PC-9 (cell line): ENCODE measurements around the gene CYGB. TPM values are rescaled to one million over a fixed set of nuclear protein-coding genes. Genes with fewer than 3 reads are reported as not detected.
A peak's percentile ranks its signal among the peaks of the same experiment; 100 is the strongest.
"Not testable (repeated sequence)": the region's sequence is repeated elsewhere in the genome, so short reads cannot be mapped to it uniquely, and the experiment has no call there.

Source experiments
- BruUV-seq: library from RNA; stranded (reverse); fragments of 400-500 nt; replicated peaks from 2 replicates; lab custom pipeline; 2021; lab: Mats Ljungman, UMichigan
- CTCF ChIA-PET: fragments of 300-600 bp; sonication (Branson Sonifier 250); formaldehyde crosslinking; loops from one replicate; lab custom pipeline; 2022; ENCODE audit warnings: antibody characterized with exemption; lab: Charles Lee
- POLR2A ChIA-PET: fragments of 300-600 bp; sonication (Branson Sonifier 250); formaldehyde crosslinking; loops from one replicate; lab custom pipeline; 2022; ENCODE audit warnings: antibody characterized with exemption; ENCODE audit not compliant: unreplicated experiment; lab: Charles Lee
- DNase-seq, 2 experiments: peaks; one replicate each; pipeline versions ENCODE4 v3.0.0 to v3.0.0-alpha.2; 2015 to 2022; ENCODE audit warnings: mixed read lengths in 1 of 2
- H2AFZ ChIP-seq: fragments of 200-600 bp; sonication (generic); 2 replicates; pipeline ENCODE4 v1.8.1; 2017; ENCODE audit warnings: antibody characterized with exemption
- H3F3A ChIP-seq: fragments of 200-600 bp; sonication (generic); 2 replicates; pipeline ENCODE4 v1.8.1; 2017; ENCODE audit warnings: antibody characterized with exemption, mild to moderate bottlenecking, low read depth; ENCODE audit not compliant: insufficient read depth
- H3K27ac ChIP-seq: fragments of 200-600 bp; sonication (generic); 2 replicates; pipeline ENCODE4 v1.6.1; 2016; ENCODE audit warnings: mixed run types
- H3K27me3 ChIP-seq: fragments of 200-600 bp; sonication (generic); 2 replicates; pipeline ENCODE4 v1.6.1; 2016; ENCODE audit warnings: low read depth, mixed run types; ENCODE audit not compliant: insufficient read depth
- H3K36me3 ChIP-seq: fragments of 200-600 bp; sonication (generic); 2 replicates; pipeline ENCODE4 v1.6.1; 2016; ENCODE audit warnings: low read depth, mixed run types
- H3K4me1 ChIP-seq: fragments of 200-600 bp; sonication (generic); replicated peaks from 2 replicates; pipeline ENCODE4 v1.6.1; 2016; ENCODE audit warnings: mixed run types; ENCODE audit not compliant: insufficient read depth
- H3K4me2 ChIP-seq: fragments of 200-600 bp; sonication (generic); 2 replicates; pipeline ENCODE4 v1.6.1; 2017; ENCODE audit warnings: mixed run types
- H3K4me3 ChIP-seq: fragments of 200-600 bp; sonication (generic); 2 replicates; pipeline ENCODE4 v1.6.1; 2016; ENCODE audit warnings: mixed run types
- H3K79me2 ChIP-seq: fragments of 200-600 bp; sonication (generic); 2 replicates; pipeline ENCODE4 v1.6.1; 2017; ENCODE audit warnings: low read depth, mixed run types
- H3K9me2 ChIP-seq: fragments of 200-600 bp; sonication (generic); 2 replicates; pipeline ENCODE4 v1.8.1; 2017; ENCODE audit warnings: mild to moderate bottlenecking; ENCODE audit not compliant: insufficient read depth
- H3K9me3 ChIP-seq: fragments of 200-600 bp; sonication (generic); 2 replicates; pipeline ENCODE4 v1.8.1; 2016; ENCODE audit warnings: low read depth; ENCODE audit not compliant: insufficient read depth
- H4K20me1 ChIP-seq: fragments of 200-600 bp; sonication (generic); 2 replicates; pipeline ENCODE4 v1.8.1; 2017; ENCODE audit not compliant: insufficient read depth
- CTCF ChIP-seq: fragments of 200-600 bp; sonication (generic); conservative IDR thresholded peaks from 2 replicates; pipeline ENCODE4 v1.6.1; 2017; ENCODE audit warnings: mixed run types, antibody characterized with exemption, mild to moderate bottlenecking, moderate library complexity
- EZH2 ChIP-seq: fragments of 200-600 bp; sonication (generic); IDR thresholded peaks from 2 replicates; pipeline ENCODE4 v1.8.0; 2017; ENCODE audit warnings: antibody characterized with exemption, low read depth
- intact Hi-C: fragments of 100-400 bp; cut with micrococcal nuclease; formaldehyde crosslinking; loops from one replicate; pipeline ENCODE4 v1.10.0; 2022; ENCODE audit not compliant: unreplicated experiment
- total RNA-seq: library from RNA; stranded (reverse); gene quantifications from 2 replicates; pipeline ENCODE4 v1.2.3, GENCODE V29; 2021

The CYGB gene
- total RNA-seq, 1 experiment from 2014 or later = 1.1 TPM

- H3K27ac ChIP-seq = no peak overlapping the region
- H3K4me1 ChIP-seq = peaks cover 9% of the 10 kb centered on the region
- H3K4me3 ChIP-seq = no peak overlapping the region
- no TSS peak for BruUV-seq
- no peaks in the 10 kb centered on the region for H3K9me3 ChIP-seq
- ChIA-PET POLR2A (no interaction called here), CTCF (interaction anchor here (0.7 to 1.6 kb wide), 2 partner anchors 61 to 99 kb away, joined by 6 to 8 read pairs; no protein-coding TSS in a partner anchor)
- H3K79me2 ChIP-seq = no peaks in the 10 kb centered on the region
- no peaks in the 10 kb centered on the region for H3K27me3 ChIP-seq
- no peaks in the 10 kb centered on the region for H3K36me3 ChIP-seq
- no peaks in the 10 kb centered on the region for H4K20me1 ChIP-seq
- H3K9me2 ChIP-seq = no peaks in the 10 kb centered on the region
- no peak overlapping the region for H3K4me2 ChIP-seq
- intact Hi-C loops = loop anchor here (5.0 kb wide), 1 partner anchor 147 kb away; no protein-coding TSS in a partner anchor
- H2AFZ ChIP-seq = no peak overlapping the region
- DNase-seq = no peak
- H3F3A ChIP-seq = no peaks in the 10 kb centered on the region
- TF ChIP-seq CTCF = no peak
- TF ChIP-seq EZH2 = no peak
Observed at GRCh38 chr17:76524598-76525512, 12.7 kb downstream of the CYGB start.

- Histone ChIP-seq H3K36me3 (no peaks in the 10 kb centered on the region), H3K27me3 (no peaks in the 10 kb centered on the region), H3K4me1 (no peaks in the 10 kb centered on the region; the same call in 1 of the 2 replicates), H3K79me2 (no peaks in the 10 kb centered on the region), H3K27ac (no peak overlapping the region), H3K9me3 (no peaks in the 10 kb centered on the region), H3F3A (no peaks in the 10 kb centered on the region), H4K20me1 (no peaks in the 10 kb centered on the region), H2AFZ (peak overlapping the region; percentile 55; the same call in 1 of the 2 replicates), H3K4me3 (no peak overlapping the region), H3K9me2 (no peaks in the 10 kb centered on the region), H3K4me2 (peak overlapping the region; percentile 51)
- no TSS peak for BruUV-seq
- ChIA-PET POLR2A (interaction anchor here (0.5 to 0.7 kb wide), 4 partner anchors 22 to 261 kb away, joined by 3 to 5 read pairs (median 3); no protein-coding TSS in a partner anchor), CTCF (interaction anchor here (0.7 to 1.7 kb wide), 7 partner anchors 22 to 158 kb away, joined by 3 to 11 read pairs (median 5); no protein-coding TSS in a partner anchor)
- peak; percentile 95 for TF ChIP-seq CTCF
- TF ChIP-seq EZH2 = no peak
- intact Hi-C loops = loop anchor here (1.0 to 2.0 kb wide), 5 partner anchors 24 to 191 kb away; no protein-coding TSS in a partner anchor
- DNase-seq = peak in 1 of 2 experiments; percentile 83
Observed at GRCh38 chr17:76523084-76524037, 14.1 kb downstream of the CYGB start.

GRCh38 chr17:76521683-76522082 is 15.8 kb downstream of the CYGB start:
- intact Hi-C loops = loop anchor here (2.0 kb wide), 2 partner anchors 35 to 103 kb away; no protein-coding TSS in a partner anchor
- BruUV-seq, POLR2A ChIA-PET, H3F3A ChIP-seq, H2AFZ ChIP-seq, H3K4me3 ChIP-seq, H3K4me2 ChIP-seq, H3K27ac ChIP-seq, H3K36me3 ChIP-seq, DNase-seq, H3K9me3 ChIP-seq, H3K9me2 ChIP-seq, H4K20me1 ChIP-seq, H3K27me3 ChIP-seq, H3K4me1 ChIP-seq, H3K79me2 ChIP-seq: not testable (repeated sequence)
- CTCF ChIA-PET = interaction anchor here (1.5 kb wide), 1 partner anchor 160 kb away, joined by 11 read pairs; no protein-coding TSS in a partner anchor
